ENCODE results near the gene SLC6A13.

Gene SLC6A13

DNA sequence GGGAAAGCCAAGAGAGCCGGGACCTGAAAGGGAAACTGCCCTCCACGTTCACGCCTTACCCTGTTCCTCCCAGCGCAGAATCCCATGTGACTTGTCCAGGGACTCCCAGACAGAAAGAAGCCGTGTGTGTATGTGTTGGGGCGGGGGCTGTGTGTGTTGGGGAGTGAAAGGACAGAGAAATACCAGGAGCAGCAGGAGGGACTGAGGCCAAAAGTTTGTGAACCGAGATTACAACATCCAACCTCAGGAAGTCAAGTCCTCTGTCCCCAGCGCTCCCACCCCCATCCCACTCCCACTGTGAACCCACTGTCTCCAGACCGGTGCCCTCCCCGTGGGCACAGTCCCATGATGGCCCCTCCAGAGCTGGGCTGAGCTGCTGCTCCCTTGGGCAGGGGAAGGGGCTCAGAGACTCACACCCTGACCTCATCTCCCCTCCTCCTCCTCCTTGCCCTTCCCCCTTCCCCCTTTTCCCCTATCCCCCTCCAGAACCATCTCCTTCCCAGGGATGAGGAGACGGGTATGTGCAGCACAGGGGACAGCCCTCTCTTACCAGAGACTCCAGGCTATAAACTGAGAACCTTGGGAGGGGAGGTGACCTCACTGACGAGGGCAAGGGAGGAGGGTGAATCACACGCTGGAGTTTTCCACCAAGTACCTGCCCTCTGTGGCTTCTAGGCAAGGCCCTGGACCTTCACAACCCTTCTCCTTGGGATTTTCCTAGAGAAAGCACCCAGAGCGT is 48.5 kb downstream of the SLC6A13 start, which contains the start of gene SLC6A12:
Gene SLC6A12 (minus strand): TSS at position 155 of the 739 bp plus-strand sequence. CDS start 4,171 bp downstream, outside the sequence.
- Histone ChIP-seq H3K4me3 (IDR thresholded peaks at IDR 0.05; ENCODE audit: insufficient read depth, low read depth, low read length) (no peak within 1 kb of the TSS), H2AFZ (ENCODE audit: low read depth) (no peak within 1 kb of the TSS), H3K4me2 (no peak within 1 kb of the TSS)

DNA sequence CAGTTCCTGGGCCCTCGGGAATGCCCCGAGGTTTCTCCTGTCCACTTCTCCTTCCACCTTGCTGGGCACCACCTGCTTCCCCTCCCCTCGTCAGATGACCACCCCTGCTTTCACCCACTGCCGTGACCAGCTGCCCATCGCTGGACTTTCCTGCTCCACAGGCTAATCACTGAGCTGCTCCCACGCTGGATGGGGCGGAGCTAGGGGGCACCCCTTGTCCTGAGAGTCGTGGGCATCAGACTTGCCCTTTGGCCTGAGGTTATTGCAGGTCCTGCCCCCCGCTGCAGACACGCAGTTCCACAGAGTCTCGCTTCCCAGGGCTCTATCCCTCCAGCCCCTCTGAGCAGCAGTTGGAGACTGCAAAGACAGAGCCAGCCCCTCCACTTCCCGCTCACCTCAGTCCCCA is 49.1 kb downstream of the SLC6A13 start:
- Histone ChIP-seq H3K4me1 (ENCODE audit: low read depth, poor library complexity, severe bottlenecking) (no peaks in the 10 kb centered on the region), H3K4me2 (no peak overlapping the region), H3K27ac (no peak overlapping the region), H3K9ac (no peak overlapping the region), H3K79me2 (ENCODE audit: insufficient read depth, low read depth) (no peaks in the 10 kb centered on the region), H3K27me3 (ENCODE audit: insufficient read depth, low read depth) (peaks cover 25% of the 10 kb centered on the region; the same call in 1 of the 2 replicates), H4K20me1 (ENCODE audit: insufficient read depth) (no peaks in the 10 kb centered on the region), H3K36me3 (ENCODE audit: insufficient read depth) (no peaks in the 10 kb centered on the region), H3K4me3 (IDR thresholded peaks at IDR 0.05; ENCODE audit: insufficient read depth, low read depth, low read length) (no peak overlapping the region), H2AFZ (ENCODE audit: low read depth) (no peak overlapping the region)
- TF ChIP-seq, protein P1, sequence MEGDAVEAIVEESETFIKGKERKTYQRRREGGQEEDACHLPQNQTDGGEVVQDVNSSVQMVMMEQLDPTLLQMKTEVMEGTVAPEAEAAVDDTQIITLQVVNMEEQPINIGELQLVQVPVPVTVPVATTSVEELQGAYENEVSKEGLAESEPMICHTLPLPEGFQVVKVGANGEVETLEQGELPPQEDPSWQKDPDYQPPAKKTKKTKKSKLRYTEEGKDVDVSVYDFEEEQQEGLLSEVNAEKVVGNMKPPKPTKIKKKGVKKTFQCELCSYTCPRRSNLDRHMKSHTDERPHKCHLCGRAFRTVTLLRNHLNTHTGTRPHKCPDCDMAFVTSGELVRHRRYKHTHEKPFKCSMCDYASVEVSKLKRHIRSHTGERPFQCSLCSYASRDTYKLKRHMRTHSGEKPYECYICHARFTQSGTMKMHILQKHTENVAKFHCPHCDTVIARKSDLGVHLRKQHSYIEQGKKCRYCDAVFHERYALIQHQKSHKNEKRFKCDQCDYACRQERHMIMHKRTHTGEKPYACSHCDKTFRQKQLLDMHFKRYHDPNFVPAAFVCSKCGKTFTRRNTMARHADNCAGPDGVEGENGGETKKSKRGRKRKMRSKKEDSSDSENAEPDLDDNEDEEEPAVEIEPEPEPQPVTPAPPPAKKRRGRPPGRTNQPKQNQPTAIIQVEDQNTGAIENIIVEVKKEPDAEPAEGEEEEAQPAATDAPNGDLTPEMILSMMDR (conservative IDR thresholded peaks at IDR 0.05; ENCODE audit: low read depth, low read length), result no peak

More for the DNA sequence above, 48.5 kb downstream of the SLC6A13 start, which contains the start of gene SLC6A12:
- Histone ChIP-seq H3K27ac (no peak within 1 kb of the TSS), H3K4me1 (ENCODE audit: low read depth, poor library complexity, severe bottlenecking) (no peaks in the 10 kb centered on the region), H3K36me3 (ENCODE audit: insufficient read depth) (no peaks in the 10 kb centered on the region), H3K9ac (no peak within 1 kb of the TSS), H3K27me3 (ENCODE audit: insufficient read depth, low read depth) (peaks cover 25% of the 10 kb centered on the region; the same call in 1 of the 2 replicates), H4K20me1 (ENCODE audit: insufficient read depth) (no peaks in the 10 kb centered on the region), H3K79me2 (ENCODE audit: insufficient read depth, low read depth) (no peaks in the 10 kb centered on the region)
- TF ChIP-seq, protein P1 (conservative IDR thresholded peaks at IDR 0.05; ENCODE audit: low read depth, low read length), result no peak

DNA sequence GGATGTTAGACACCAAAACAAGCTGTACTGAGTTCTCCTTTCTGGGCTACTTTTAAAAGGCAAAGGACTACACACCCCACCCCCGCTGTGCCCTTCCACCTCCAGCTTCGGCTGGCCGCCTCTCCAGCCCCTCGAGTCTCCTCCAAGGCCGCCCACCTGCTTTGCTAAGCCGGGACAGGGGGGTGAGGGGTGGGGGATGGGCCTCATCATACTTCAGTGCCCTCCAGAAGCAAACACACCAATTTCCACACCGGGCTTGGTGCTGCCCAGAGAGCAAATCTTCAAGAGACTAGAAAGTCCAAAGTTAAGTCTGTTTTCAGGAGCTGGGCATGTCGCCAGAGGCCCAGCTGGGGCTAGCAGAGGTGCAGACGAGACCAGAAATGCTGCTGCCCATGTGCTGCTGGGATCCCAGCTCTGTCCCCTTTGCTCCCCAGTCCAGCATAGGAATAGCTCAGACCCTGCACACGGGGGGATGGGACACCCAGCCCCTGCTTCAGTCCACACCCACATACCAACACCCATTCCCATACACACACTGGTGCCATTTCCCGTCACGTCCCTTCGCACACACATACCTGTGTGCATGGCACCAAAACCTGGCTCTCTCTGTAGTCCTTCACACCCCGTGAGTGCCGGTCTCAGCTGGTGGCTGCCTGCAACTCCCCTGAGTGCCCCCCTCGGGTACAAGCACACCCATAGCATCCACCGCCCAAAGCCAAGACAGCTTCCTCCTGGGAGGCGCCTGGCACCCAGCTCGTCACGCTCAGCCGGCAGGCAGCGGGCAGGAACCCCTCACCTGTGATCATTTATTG is 49.7 kb downstream of the SLC6A13 start:
- H4K20me1 ChIP-seq (ENCODE audit: insufficient read depth), result no peaks in the 10 kb centered on the region
- H3K79me2 ChIP-seq (ENCODE audit: insufficient read depth, low read depth), result no peaks in the 10 kb centered on the region
- H3K36me3 ChIP-seq (ENCODE audit: insufficient read depth), result no peaks in the 10 kb centered on the region
- TF ChIP-seq, protein P1 (conservative IDR thresholded peaks at IDR 0.05; ENCODE audit: low read depth, low read length), result no peak
- H3K9ac ChIP-seq, result no peak overlapping the region
- H2AFZ ChIP-seq (ENCODE audit: low read depth), result no peak overlapping the region
- H3K27me3 ChIP-seq (ENCODE audit: insufficient read depth, low read depth), result peaks cover 22% of the 10 kb centered on the region; the same call in 1 of the 2 replicates
- H3K4me3 ChIP-seq (IDR thresholded peaks at IDR 0.05; ENCODE audit: insufficient read depth, low read depth, low read length), result no peak overlapping the region
- H3K27ac ChIP-seq, result no peak overlapping the region
- no peaks in the 10 kb centered on the region for H3K4me1 ChIP-seq (ENCODE audit: low read depth, poor library complexity, severe bottlenecking)
- no peak overlapping the region for H3K4me2 ChIP-seq

DNA sequence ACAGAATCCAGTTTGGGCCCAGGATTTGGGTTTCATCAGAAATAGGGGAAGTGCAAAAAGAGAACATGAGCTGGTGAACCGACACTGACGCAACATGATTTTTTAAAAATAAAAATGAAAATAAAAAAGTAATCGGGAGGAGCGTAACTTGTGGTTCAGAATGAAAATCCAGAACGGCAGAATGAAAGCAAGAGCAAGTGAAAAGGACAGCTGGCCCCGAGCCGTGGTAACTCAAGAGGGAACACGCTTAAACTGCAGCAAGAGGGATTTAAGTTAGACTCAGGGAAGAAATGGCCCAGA is 50.3 kb downstream of the SLC6A13 start:
- Histone ChIP-seq H3K4me2 (no peak overlapping the region), H3K27me3 (ENCODE audit: insufficient read depth, low read depth) (peaks cover 22% of the 10 kb centered on the region; the same call in 1 of the 2 replicates)

More for the DNA sequence above, 50.3 kb downstream of the SLC6A13 start:
- Histone ChIP-seq H4K20me1 (ENCODE audit: insufficient read depth) (no peaks in the 10 kb centered on the region), H3K36me3 (ENCODE audit: insufficient read depth) (no peaks in the 10 kb centered on the region), H3K27ac (no peak overlapping the region), H3K4me3 (IDR thresholded peaks at IDR 0.05; ENCODE audit: insufficient read depth, low read depth, low read length) (no peak overlapping the region), H2AFZ (ENCODE audit: low read depth) (no peak overlapping the region), H3K9ac (no peak overlapping the region), H3K79me2 (ENCODE audit: insufficient read depth, low read depth) (no peaks in the 10 kb centered on the region), H3K4me1 (ENCODE audit: low read depth, poor library complexity, severe bottlenecking) (no peaks in the 10 kb centered on the region)
- TF ChIP-seq, protein P1 (conservative IDR thresholded peaks at IDR 0.05; ENCODE audit: low read depth, low read length), result no peak
